K562 (cell line): ENCODE measurements around the gene BCO1. TPM values are rescaled to one million over a fixed set of nuclear protein-coding genes. Genes with fewer than 3 reads are reported as not detected.
A peak's percentile ranks its signal among the peaks of the same experiment; 100 is the strongest.

Experiments
- ATF6 ChIP-seq: sonication (generic); formaldehyde crosslinking; IDR thresholded peaks from 2 replicates; pipeline ENCODE4 v1.4.0; 2020; ENCODE audit warnings: mild to moderate bottlenecking, missing genetic modification reagents
- HMBOX1 ChIP-seq: sonication (generic); IDR thresholded peaks from 2 replicates; pipeline ENCODE4 v1.6.1; 2016
- HMGN3 ChIP-seq: IDR thresholded peaks from 2 replicates; pipeline ENCODE4 v1.6.1; 2011; ENCODE audit warnings: borderline replicate concordance, low read depth, mild to moderate bottlenecking, mixed read lengths, low read length; ENCODE audit not compliant: insufficient read length; ENCODE audit errors: extremely low read depth
- SAFB ChIP-seq: fragments of 200-400 bp; formaldehyde crosslinking; IDR thresholded peaks from 2 replicates; pipeline ENCODE4 v1.6.1; 2017; ENCODE audit warnings: low read depth, low read length, borderline replicate concordance
- polyA plus RNA-seq, 8 experiments: library from polyadenylated mRNA; depleted of rRNA in 4 of 8; stranded (reverse) in 5 of 8; unstranded in 3 of 8; fragments of >200 nt; fragmentation: Nextera tagmentation in 2 of 8; fragmentation: Illumina TruSeq in 1 of 8; extraction: Ambion mirVana in 2 of 8; extraction: Trizol in 1 of 8; gene quantifications; 2 replicates each; pipeline versions ENCODE4 v1.2.1 to v1.2.3, GENCODE V29; 2011 to 2014; ENCODE audit warnings: inconsistent platforms in 1 of 8, missing spikeins in 1 of 8
- total RNA-seq, 7 experiments: library from RNA; depleted of rRNA in 6 of 7; stranded (reverse); fragments of >200 nt in 6 of 7; fragmentation: Illumina TruSeq in 2 of 7; extraction: Trizol in 2 of 7; gene quantifications; 2 replicates each; pipeline versions ENCODE4 v1.2.1 to v1.2.3, GENCODE V29; 2011 to 2021; ENCODE audit warnings: low replicate concordance in 1 of 7
- TF ChIP-seq, protein P1 (sequence below): fragments of 450-650 bp; IDR thresholded peaks from 2 replicates; pipeline ENCODE4 v1.6.1; 2016; ENCODE audit warnings: low read depth

BCO1 gene
- total and polyA plus RNA-seq, 9 of the 15 experiments (the other 6 are each of a cell fraction or from before 2014, with no cell fraction given) = not detected

- TF ChIP-seq, protein P1, sequence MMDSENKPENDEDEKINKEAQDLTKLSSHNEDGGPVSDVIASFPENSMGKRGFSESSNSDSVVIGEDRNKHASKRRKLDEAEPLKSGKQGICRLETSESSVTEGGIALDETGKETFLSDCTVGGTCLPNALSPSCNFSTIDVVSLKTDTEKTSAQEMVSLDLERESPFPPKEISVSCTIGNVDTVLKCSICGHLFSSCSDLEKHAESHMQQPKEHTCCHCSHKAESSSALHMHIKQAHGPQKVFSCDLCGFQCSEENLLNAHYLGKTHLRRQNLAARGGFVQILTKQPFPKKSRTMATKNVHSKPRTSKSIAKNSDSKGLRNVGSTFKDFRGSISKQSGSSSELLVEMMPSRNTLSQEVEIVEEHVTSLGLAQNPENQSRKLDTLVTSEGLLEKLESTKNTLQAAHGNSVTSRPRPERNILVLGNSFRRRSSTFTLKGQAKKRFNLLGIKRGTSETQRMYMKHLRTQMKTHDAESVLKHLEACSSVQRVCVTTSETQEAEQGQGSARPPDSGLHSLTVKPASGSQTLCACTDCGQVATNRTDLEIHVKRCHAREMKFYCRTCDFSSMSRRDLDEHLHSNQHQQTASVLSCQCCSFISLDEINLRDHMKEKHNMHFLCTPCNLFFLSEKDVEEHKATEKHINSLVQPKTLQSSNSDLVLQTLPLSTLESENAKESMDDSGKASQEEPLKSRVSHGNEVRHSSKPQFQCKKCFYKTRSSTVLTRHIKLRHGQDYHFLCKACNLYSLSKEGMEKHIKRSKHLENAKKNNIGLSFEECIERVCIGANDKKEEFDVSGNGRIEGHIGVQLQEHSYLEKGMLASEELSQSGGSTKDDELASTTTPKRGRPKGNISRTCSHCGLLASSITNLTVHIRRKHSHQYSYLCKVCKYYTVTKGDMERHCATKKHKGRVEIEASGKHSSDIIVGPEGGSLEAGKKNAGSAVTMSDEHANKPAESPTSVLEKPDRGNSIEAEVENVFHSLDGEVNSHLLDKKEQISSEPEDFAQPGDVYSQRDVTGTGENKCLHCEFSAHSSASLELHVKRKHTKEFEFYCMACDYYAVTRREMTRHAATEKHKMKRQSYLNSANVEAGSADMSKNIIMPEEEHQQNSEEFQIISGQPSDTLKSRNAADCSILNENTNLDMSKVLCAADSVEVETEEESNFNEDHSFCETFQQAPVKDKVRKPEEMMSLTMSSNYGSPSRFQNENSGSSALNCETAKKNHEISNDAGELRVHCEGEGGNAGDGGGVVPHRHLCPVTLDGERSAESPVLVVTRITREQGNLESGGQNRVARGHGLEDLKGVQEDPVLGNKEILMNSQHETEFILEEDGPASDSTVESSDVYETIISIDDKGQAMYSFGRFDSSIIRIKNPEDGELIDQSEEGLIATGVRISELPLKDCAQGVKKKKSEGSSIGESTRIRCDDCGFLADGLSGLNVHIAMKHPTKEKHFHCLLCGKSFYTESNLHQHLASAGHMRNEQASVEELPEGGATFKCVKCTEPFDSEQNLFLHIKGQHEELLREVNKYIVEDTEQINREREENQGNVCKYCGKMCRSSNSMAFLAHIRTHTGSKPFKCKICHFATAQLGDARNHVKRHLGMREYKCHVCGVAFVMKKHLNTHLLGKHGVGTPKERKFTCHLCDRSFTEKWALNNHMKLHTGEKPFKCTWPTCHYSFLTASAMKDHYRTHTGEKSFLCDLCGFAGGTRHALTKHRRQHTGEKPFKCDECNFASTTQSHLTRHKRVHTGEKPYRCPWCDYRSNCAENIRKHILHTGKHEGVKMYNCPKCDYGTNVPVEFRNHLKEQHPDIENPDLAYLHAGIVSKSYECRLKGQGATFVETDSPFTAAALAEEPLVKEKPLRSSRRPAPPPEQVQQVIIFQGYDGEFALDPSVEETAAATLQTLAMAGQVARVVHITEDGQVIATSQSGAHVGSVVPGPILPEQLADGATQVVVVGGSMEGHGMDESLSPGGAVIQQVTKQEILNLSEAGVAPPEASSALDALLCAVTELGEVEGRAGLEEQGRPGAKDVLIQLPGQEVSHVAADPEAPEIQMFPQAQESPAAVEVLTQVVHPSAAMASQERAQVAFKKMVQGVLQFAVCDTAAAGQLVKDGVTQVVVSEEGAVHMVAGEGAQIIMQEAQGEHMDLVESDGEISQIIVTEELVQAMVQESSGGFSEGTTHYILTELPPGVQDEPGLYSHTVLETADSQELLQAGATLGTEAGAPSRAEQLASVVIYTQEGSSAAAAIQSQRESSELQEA = no peak
- TF ChIP-seq ATF6 (no peak), HMBOX1 (peak; percentile 72; the same call in 1 of the 2 replicates), SAFB (no peak), HMGN3 (no peak)
Measured at GRCh38 chr16:81316176-81316496, 77.6 kb downstream of the BCO1 start (continued).
